Left cardiac atrium (tissue), 4 donors: ENCODE data around the gene BCORL1. TPM values are rescaled to one million over a fixed set of nuclear protein-coding genes. Genes with fewer than 3 reads are reported as not detected.

Source experiments
- ATAC-seq, 2 donors: fragments of 200-7000 bp; cut with Tn5 transposase; one replicate each; pipeline ENCODE4 v1.9.1; 2020; ENCODE audit warnings: mild to moderate bottlenecking in 2 of 2, moderate library complexity in 2 of 2
- DNase-seq: peaks from one replicate; pipeline ENCODE4 v3.0.0-alpha.2; 2020
- intact Hi-C, 2 donors: fragments of 100-400 bp; cut with DNase I; formaldehyde crosslinking; loops; one replicate each; pipeline versions ENCODE4 v1.14.1 to v1.15.1; 2022 to 2023
- long read RNA-seq: library from polyadenylated mRNA; unstranded; transcript quantifications from one replicate; pipeline ENCODE4 v2.0.0, GENCODE V29; 2021
- total RNA-seq, 2 donors: library from RNA; stranded (reverse); fragmentation: NEBNext Ultra II Directional; extraction: Animal tissue kit (Norgen Biotek cat#: 25700); gene quantifications; one replicate each; pipeline ENCODE4 v1.2.1, GENCODE V29; 2021
- donor health status: DM: no; HTN: yes; CAD: no.
- donor health status: DM: no; HTN: yes; CAD: no; lungs with severe emphysema.
- donor health status: DM: yes; HTN: yes; CAD: no.
- donor health status: Dilated cardiomyopathy.

Gene BCORL1, protein sequence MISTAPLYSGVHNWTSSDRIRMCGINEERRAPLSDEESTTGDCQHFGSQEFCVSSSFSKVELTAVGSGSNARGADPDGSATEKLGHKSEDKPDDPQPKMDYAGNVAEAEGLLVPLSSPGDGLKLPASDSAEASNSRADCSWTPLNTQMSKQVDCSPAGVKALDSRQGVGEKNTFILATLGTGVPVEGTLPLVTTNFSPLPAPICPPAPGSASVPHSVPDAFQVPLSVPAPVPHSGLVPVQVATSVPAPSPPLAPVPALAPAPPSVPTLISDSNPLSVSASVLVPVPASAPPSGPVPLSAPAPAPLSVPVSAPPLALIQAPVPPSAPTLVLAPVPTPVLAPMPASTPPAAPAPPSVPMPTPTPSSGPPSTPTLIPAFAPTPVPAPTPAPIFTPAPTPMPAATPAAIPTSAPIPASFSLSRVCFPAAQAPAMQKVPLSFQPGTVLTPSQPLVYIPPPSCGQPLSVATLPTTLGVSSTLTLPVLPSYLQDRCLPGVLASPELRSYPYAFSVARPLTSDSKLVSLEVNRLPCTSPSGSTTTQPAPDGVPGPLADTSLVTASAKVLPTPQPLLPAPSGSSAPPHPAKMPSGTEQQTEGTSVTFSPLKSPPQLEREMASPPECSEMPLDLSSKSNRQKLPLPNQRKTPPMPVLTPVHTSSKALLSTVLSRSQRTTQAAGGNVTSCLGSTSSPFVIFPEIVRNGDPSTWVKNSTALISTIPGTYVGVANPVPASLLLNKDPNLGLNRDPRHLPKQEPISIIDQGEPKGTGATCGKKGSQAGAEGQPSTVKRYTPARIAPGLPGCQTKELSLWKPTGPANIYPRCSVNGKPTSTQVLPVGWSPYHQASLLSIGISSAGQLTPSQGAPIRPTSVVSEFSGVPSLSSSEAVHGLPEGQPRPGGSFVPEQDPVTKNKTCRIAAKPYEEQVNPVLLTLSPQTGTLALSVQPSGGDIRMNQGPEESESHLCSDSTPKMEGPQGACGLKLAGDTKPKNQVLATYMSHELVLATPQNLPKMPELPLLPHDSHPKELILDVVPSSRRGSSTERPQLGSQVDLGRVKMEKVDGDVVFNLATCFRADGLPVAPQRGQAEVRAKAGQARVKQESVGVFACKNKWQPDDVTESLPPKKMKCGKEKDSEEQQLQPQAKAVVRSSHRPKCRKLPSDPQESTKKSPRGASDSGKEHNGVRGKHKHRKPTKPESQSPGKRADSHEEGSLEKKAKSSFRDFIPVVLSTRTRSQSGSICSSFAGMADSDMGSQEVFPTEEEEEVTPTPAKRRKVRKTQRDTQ (N-terminal part only)
- 10 to 100 TPM in 1 of 2 donors, 1 to 10 TPM in 1; 7.5 to 11.3 TPM for total RNA-seq
- long read RNA-seq, partial matches to known transcripts = 5 of 6 reads
- long read RNA-seq, other reads (novel, unspliced or antisense) = 1 of 6 reads

DNA sequence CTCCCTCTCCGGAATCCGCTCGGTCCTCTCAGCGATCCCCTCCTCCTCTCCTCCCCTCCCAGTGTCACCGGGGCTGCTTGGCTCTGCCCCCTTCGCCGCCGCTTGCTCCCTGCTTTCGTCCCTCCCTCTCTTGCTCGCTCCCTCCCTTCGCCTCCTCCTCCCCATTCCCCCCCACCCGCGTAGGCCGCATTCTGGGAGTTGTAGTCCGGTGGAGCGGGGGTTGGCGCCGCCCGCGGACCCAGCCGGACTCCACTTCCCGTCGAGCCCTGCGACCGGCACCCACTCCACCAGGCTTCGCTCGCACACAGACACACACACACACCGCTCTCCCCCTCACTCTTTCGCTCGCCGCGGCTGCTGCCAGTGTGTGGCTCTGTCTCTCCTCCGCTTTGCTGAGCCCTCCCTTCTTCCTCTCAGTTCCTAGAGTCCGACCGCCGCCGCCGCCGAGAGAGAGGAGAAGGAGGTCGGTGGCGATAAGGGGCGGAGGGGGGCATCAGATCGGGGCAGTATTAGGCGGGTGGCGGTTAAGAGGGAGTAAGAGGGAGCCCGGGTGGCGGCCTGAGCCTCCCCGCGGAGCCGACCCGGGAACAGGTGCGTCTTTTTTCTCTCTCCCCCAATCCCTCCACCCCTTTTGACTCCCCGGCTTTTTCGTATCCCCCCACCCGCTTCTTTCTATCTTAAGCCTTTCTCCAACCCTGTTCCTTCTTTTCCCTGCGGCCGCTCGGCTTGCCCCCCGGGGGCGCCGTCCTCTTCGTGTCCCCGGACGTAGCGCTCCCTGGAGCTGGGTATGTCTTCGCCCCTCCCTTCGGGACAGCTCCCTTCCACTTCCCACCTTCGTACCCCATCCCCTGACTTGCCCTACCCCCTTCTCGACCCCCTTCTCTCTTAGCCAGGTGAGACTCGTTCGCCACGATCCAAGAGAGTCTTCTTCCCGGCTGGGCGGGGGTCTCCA, at the start of gene BCORL1:
Gene BCORL1 (plus strand): TSS at position 336 of the 952 bp plus-strand sequence. CDS start 22,597 bp downstream, outside the sequence.
- intact Hi-C loops = loop anchor here in 1 of 2 donors (5.0 kb wide), 1 partner anchor 50 kb away; no protein-coding TSS in a partner anchor
- DNase-seq = peak; percentile 90
- ATAC-seq = peak; percentile 89 to 94

DNA sequence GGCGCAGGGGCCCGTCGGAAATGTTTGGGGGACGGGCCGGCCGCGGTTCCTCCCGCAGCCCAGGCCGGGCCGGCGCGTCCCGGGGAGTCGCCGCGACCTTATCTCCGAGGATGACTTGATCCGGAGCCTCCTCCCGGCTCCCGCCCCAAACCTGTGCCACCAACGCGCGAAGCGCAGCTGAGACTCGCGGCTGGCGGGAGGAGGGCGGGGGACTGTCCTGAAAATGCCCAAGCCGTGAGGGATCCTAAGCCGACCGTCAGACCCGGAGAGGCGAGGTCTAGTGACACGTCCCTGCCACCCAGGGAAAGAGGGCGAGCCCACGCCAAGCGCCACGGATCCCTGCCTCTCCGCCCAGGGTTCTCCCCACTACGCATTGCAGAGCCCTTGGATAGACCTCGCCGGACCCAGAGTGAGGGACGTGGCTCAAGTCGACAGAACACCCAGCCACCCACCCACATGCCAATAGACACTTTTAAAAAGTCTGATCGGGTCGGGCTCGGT, 49.6 kb upstream of the BCORL1 start:
- ATAC-seq (no peak), DNase-seq (peak; percentile 42)
- intact Hi-C loops = loop anchor here in 1 of 2 donors (5.0 kb wide), 1 partner anchor 49 kb away; the partner anchor contains the start of gene BCORL1

DNA sequence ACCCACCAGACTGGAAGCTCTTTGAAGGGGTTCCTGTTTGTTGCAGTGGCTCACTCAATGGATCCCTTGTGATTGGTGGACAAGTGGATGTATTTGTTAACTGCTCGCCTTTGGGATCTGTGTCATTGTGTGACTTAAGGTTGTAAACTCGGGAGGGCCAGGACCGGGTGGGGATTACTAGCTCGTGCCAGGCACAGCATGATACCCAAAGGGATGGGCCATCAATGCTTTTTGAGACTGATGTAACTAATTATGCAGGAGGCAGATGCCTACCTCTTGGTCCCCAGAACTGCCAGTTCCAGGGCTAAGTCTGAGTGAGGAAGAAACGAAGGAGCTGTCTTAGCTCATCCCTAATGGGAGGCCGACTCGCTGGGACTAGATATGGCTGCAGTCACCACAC, 48.7 kb upstream of the BCORL1 start:
- intact Hi-C loops = loop anchor here in 1 of 2 donors (5.0 kb wide), 1 partner anchor 49 kb away; the partner anchor contains the start of gene BCORL1
- no peak for ATAC-seq

DNA sequence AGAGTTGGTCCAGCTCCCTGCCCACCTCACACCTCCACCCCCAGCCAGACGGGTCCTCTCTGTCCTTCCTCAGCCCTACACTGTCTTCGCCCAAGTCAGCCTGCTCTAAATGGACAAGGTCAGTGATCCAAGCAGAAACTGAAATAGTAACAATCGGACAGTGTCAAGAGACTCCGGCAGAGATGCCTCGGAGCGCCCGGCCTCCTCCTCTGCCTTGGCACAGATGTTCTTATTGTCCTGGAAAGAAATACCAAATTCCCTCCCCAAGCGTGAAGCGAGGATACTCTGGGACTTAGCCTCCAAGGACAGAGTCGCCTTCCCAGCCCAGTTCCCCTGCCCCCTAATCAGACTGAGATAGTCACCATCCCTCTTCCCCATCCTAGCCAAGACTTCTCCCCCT, 48.0 kb upstream of the BCORL1 start:
- intact Hi-C loops = loop anchor here in 1 of 2 donors (5.0 kb wide), 1 partner anchor 48 kb away; the partner anchor contains the start of gene BCORL1
- ATAC-seq = no peak
- DNase-seq = no peak

More for the DNA sequence above, 48.7 kb upstream of the BCORL1 start:
- DNase-seq = no peak

DNA sequence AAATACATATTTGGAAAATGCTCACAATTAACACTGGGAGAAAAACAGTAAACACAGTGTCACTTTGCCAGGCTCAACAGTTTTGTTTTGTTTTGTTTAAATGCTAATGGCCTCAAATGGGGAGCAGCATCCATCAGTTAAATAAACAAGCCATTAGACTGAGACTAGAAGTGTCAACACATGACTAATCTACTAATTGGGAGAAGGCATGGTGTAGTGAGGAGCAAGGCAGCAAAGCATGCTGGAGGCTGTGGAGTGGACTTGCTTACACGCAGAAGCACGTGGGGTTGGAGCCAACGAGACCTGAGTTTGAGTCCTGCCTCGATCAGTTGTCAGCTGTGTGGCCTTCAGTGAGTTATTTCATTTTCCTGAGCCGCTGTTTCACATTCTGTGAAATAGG, 47.5 kb upstream of the BCORL1 start:
- ATAC-seq (no peak), DNase-seq (no peak)
- intact Hi-C loops = loop anchor here in 1 of 2 donors (5.0 kb wide), 1 partner anchor 47 kb away; the partner anchor contains the start of gene BCORL1

DNA sequence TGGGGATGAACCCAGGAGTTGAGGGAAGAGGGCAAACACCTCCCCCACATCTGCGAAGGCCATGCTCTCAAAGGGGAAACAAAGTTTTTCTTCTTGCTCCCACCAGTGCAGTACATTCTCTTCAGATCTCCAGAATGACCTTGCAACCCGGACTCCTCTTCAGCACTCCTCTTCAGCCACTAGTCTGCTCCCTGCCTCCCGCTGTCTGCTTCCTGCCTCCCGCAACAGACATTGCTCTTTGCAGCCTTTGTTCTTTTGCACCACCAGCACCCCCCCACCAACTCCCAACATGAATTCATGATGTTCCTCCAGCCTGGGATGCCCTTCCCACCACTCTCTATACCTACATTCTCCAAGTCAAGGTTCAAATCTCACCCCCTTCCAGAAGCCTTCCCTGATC, 44.4 kb upstream of the BCORL1 start:
- ATAC-seq (no peak), DNase-seq (no peak)
- intact Hi-C loops = no loop called here

DNA sequence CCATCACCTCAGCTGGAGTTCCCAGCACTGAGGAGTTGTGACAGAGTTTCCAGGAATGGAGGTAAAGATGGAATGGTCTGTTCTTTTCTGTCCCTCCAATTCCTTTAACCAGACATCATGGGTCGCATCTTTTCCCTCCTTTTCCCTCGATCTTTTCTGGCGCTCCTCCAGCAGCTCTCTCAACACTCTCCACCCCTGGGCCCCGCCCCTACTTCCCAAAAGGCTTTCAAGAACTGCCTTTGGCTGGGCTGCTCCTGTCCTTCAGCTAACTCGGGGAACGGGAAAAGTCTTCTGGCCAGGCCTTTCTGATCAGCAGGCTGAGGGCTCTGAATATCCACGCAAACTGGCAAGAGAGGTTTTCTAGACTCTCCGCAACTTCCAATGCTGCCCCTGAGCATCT, 42.4 kb upstream of the BCORL1 start:
- DNase-seq = no peak
- intact Hi-C loops = no loop called here

DNA sequence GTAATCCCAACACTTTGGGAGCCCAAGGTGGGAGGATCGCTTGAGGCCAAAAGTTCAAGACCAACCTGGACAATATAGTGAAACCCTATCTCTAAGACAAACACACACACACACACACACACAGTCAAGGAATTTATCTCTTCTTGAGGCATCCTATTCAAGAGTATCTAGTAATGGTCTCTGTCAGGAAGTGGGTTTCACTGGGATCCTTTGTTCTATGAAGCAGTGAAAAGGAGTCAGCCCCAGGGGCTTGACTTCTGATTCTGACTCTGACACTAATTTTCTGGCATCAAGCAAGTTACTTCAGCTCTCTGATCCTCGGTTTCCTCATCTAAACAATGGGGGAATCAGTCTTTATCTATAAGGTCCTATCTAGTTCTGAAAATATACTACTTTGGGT, 41.7 kb upstream of the BCORL1 start:
- intact Hi-C loops = no loop called here
- ATAC-seq (no peak), DNase-seq (no peak)

More for the DNA sequence above, 42.4 kb upstream of the BCORL1 start:
- ATAC-seq = no peak

DNA sequence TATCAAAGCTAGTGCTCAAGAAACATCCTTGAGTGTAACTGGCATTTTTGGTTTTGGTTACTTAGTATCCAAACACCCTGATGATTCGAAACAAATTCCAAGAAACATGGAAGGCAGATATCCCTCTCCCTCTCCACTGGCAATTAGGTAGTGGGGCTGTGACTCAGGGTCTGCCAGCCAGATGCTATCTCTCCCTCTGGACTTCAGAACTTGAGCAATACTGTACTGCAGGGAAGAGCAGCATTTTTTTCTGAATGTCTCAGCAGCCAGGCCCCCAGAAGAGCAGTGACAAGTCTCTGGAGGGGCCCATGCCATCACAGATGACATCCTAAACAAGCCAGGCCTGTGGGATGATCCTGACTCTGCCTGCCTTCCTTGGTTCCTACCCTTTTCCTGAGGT, 37.3 kb upstream of the BCORL1 start:
- ATAC-seq = no peak
- no peak for DNase-seq
- intact Hi-C loops = no loop called here

DNA sequence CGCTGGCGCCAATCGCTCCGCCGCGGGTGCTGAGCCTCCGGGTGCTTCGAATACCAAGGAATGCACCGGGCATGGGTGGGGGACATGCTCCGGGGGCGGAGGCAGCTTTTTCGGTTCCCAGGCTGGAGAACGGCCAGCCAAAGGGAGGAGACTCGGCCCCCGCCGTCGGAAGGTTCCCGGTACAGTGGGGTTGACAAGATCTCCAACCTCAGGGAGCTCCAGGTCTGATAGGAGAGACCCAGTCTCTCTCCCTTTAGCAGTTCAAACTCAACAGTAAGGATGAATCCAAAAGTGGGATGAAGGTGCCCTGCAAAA, 29.1 kb upstream of the BCORL1 start:
- ATAC-seq (no peak), DNase-seq (no peak)
- intact Hi-C loops = no loop called here

DNA sequence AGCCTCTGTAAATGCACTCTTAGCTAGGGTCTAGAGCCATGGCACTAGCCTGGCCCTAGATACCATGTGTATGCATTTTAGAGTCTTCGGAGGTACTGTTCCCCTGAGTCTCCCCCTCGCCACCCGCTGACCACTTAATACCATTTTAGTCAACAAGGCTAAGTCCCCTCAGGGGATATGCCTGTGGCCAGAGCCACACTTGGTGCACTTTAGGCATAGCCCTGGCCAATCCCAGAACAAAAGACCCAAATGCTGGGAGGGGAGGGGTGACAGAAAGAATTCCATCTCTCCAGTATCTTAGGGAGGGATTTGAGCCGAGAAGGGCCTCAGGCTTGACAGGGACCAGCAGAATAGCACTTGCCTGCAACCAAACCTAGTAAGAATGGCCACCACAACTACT, 28.6 kb upstream of the BCORL1 start:
- intact Hi-C loops = no loop called here
- ATAC-seq (no peak), DNase-seq (no peak)

DNA sequence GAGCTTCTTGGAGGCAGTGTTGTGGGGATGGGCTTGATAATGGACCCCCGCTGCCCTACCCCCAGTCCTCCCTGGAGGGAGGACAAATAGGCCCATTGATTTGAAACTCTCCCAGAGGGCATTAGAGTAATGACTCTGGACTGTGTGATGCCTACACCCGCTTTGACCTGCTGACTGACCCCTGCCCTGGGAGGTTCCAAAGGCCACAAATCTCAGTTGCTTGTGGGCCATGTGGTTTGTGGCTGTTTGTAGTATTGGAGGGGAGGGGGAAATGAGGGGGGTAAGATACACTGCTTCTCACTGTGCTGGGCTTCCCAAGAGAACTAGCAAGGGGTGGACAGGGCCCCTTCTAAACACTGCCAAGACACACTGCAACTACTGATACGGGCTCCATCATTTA, 27.6 kb upstream of the BCORL1 start:
- no peak for ATAC-seq
- intact Hi-C loops = no loop called here
- no peak for DNase-seq

DNA sequence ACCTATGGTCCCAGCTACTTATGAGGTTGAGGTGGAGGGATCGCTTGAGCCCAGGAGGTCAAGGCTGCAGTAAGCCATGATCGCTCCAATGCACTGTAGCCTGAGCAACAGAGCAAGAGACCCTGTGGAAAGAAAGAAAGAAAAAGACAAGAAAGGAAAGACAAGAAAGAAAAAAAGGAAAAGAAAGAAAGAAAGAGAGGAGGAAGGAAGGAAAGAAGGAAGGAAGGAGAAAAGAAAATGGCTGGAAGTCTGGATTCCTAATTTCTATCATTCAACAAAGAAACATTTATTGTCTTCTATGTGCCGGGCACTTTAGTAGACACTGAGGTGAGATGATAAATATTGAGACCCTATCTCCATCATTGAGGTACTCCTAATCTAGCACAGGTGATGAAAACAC, 26.8 kb upstream of the BCORL1 start:
- intact Hi-C loops = no loop called here
- DNase-seq = no peak
- no peak for ATAC-seq

DNA sequence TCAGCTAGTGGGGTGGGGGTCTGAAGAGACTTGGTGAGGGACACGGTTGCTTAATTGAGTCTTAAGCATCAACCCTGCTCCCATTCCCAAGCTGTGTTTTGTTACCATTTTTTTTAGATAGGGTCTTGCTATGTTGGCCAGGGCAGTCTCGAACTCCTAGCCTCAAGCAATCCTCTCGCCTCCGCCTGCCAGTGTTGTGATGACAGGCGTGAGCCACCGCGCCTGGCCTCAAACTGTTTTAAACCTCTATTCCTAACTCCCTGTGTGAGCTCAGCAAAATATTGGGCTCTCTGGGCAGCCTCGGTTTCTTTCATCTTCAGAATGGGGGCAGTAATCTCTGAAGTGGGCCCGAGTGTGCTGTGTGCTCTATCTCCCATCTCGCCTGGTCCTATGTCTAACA, 26.3 kb upstream of the BCORL1 start:
- intact Hi-C loops = no loop called here
- ATAC-seq = no peak
- no peak for DNase-seq

DNA sequence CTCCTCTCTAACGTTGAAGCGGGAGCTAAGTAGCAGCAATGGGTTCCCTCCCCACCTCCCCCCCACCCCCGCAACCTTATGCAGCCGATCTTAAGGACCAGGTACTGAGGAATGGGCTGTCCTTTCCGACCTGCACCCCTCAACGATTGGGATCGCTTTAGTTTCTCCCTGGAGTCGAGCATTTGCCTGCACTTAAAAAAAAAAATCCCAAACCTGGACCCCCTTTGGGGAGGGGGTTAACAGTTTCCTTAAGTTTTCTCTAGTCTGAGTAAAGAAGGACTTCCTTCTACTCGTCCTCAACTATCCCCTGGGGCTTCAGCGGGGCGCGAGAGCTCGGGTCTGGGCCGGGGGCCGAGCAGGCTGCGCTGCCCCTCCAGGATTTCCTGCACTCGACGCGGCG, 25.7 kb upstream of the BCORL1 start:
- intact Hi-C loops = no loop called here
- ATAC-seq = no peak
- DNase-seq = no peak

DNA sequence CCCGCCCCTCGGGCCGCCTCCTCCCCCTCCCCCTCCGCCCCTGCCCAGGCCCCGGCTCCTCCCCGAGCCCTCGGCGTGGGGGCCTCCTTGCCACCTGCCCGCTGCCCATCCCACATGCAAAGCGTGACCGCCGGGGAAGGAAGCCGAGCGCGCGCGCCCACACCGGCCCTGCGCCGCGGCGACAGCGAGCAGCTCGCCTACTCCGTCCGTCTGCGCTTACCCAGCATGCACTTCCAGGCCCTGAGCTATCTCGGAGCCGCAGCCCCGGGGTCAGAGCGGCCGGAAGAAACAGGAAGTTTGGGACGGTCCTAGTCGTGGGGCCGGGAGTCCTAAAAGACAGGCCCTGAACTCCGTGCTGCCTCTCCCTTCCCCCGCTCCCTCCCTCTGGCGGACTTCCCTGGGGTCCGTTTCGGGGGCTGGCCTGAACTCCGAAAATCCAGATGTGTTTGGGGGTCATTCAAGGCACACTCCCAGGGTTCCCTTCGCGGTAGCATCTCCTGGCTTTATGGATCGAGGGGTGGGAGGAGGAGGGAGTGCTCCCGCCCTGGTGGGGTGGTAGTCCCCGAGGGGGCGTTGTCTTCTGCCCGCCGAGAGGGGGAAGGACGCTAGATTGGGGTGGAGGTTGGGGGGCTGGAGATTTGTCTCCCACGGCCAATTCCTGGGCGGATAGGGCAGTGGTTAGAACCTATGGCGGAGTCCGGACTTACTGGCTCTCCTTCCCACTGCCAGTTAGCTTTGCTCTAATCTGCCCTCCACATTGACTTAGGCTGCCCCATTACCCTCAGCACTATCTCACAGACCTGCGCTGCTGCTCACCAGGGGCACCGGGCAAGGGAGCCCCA, 25.0 kb upstream of the BCORL1 start:
- intact Hi-C loops = no loop called here
- ATAC-seq = peak; percentile 84 to 89
- DNase-seq = peak; percentile 72

DNA sequence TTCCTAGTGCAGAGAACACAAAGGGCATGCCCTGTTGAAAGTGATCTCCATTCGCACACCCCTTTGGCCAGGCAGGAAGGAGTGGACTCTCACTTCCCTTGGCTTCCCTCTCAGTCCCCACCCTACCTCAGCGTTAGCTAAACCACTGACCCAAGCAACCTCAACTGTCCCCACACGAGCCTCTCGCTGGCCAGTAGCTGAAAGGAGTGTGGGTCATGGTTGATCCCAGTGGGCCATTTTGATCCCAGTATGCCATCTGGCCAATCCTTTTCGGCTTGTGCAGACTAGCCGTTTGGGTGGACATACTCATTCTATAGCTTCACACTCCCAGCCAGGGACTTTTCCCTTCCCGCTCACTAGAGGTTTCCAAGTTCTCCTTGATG, 24.4 kb upstream of the BCORL1 start:
- DNase-seq = no peak
- no peak for ATAC-seq
- intact Hi-C loops = no loop called here
